Forelimb muscle (tissue), 1 donor: ENCODE data around the gene ARHGEF6. TPM values are rescaled to one million over a fixed set of nuclear protein-coding genes. Genes with fewer than 3 reads are reported as not detected.

Source experiments
- DNase-seq: peaks from one replicate; pipeline ENCODE4 v3.0.0-alpha.2; 2013; ENCODE audit warnings: low read depth
- polyA plus RNA-seq: library from polyadenylated mRNA; unstranded; fragments of 120-200 nt; gene quantifications from one replicate; pipeline ENCODE4 v1.2.1, GENCODE V29; 2013; ENCODE audit not compliant: insufficient read length

ARHGEF6 gene
- polyA plus RNA-seq, 1 donor, result 45.3 TPM

GRCh38 chrX:136646602-136647239, 134.0 kb downstream of the ARHGEF6 start:
- DNase-seq, result no peak

GRCh38 chrX:136643243-136643642, 137.5 kb downstream of the ARHGEF6 start:
- no peak for DNase-seq

DNA sequence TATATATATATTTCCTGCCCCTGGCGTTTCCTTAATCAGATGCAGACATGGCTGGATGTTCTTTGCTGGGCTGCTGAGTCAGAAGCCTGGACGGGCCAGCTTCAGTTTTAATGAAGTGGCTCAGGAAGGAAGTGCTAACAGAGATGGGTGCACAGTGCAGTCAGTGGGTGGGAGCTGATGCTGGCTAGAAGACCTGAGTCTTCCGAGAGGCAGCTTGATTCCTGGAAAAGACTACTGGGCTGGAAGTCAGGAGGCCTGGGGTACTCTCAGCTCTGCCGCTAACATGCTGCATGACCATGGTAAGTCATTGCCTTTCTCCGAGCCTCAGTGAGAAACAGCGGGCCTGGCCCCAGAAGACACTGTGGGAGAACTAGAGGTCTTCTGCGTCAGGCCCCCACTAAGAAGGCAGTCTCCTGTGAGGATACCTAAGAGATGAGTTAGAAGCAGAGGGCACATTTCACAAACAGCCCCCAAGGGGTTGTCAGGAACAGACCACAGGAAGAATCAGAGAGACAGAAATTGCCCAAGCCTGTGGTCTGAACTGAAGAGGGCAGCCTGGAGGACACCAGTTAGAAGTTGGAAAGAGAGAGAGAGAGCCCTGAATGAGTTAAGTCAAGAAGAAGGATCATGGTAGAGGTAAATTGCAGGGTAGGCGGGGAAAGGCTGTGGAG, 141.1 kb downstream of the ARHGEF6 start:
- no peak for DNase-seq

DNA sequence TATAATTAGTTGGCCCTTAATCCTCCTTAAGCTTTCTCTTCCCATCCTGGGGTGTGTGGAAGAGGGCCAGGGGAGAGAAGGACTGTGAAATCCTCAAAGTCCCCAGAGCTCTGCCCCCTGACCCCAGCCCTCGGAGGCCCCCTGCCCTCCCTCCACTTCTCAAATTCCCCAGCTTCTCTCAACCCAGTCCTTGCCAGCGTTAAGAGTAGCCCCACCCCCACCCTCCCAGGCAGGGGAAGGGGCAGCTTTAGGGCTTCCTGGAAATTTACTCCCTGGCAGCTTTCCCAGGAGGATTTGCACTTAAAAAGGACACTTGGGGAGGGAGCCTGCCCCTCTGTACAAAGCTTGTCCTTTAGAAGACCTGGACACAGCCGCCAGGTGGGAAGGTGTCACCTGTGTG, 144.6 kb downstream of the ARHGEF6 start:
- no peak for DNase-seq

- DNase-seq, result no peak
Measured at GRCh38 chrX:136635235-136635634, 145.5 kb downstream of the ARHGEF6 start.

- no peak for DNase-seq
Measured at GRCh38 chrX:136630881-136631280, 149.9 kb downstream of the ARHGEF6 start.

DNA sequence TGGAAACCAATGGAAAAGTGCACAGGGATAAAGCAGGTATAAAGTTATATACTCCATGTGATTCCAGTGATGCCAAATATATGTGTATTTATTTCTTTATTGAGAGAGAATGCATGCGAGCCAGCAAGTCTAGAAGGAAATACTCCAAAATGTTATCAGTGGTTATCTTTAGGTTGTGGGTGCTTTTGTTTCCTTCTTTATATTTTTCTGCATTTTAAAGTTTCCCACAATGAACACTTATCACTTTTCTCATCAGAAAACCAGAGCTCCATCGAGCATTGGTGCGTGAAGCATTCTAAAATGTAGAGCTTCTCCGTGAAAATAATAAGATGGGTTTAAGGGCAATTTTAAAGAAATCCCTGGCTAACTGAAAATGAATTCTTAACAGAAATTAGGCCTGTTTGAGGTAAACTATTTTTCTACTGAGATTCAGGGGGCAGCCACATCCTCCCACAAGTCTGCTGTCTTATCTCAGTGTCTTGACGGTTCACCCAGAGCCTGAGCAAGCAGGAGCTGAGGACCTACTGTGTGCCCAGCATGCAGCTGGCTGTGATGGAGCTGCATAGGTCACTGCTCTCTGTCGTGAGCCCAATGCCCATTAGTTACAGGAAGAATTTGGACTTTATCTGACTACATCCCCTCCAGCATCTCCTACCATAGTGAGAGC, 151.5 kb downstream of the ARHGEF6 start:
- DNase-seq, result no peak

GRCh38 chrX:136627409-136627808, 153.3 kb downstream of the ARHGEF6 start:
- DNase-seq, result no peak

DNA sequence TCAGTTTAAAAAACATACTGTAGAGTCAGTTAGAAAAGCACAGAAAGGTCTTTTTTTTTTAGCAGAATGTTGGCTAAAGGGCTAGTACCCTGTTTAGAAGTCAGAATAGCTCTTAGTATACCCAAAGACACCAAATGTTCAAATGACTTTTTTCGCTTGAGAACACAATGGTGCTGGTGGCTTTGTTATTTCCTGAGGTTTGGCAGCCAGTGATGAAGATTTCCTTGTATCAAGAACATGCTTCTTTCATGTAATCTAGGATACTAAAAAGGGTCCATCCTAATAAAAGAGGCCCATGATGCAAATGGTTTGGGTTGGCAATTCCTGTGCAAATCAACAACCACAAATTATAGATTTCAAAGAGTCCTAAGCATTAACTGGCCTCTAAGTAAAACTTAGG, 153.8 kb downstream of the ARHGEF6 start:
- DNase-seq, result no peak

DNA sequence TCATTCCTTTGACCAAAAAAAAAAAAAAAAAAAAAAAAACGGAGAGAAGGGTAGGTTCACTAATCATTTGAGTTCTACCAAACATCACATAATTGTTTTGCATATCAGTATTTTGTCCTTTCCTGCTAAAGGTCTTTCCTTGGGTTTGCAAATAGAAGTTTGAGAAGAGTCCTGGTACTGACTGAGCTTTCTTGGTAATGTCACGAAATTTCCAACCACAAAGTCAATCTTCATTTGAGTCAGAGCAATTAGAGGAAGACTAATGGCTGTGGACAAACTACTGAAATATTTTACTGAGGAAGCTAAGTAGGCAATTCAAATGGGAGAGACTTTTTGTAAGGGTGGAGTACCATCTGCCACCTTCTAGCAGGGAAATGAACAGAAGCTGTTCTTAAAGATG, 154.5 kb downstream of the ARHGEF6 start:
- no peak for DNase-seq

- DNase-seq, result no peak
Measured at GRCh38 chrX:136625246-136625645, 155.5 kb downstream of the ARHGEF6 start.

- no peak for DNase-seq
Measured at GRCh38 chrX:136623396-136623795, 157.3 kb downstream of the ARHGEF6 start.

- DNase-seq, result no peak
Measured at GRCh38 chrX:136622568-136622967, 158.2 kb downstream of the ARHGEF6 start.

DNA sequence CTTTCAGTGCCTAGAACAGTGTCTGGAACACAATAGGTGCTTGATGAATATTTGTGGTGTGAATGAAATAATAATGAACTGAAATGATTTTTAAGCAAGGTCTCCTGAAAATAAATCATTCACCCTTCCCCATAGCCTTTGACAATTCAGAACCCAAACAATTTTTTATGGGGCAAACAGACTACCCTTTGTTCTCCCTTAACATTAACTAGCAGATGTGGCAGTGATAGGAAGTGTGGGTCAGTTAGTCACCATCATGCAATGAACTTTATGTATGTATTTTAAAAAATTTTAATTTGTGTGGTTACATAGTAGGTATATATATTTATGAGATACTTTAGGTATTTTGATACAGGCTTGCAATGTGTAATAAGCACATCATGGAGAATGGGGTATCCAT, 160.0 kb downstream of the ARHGEF6 start:
- DNase-seq, result no peak

DNA sequence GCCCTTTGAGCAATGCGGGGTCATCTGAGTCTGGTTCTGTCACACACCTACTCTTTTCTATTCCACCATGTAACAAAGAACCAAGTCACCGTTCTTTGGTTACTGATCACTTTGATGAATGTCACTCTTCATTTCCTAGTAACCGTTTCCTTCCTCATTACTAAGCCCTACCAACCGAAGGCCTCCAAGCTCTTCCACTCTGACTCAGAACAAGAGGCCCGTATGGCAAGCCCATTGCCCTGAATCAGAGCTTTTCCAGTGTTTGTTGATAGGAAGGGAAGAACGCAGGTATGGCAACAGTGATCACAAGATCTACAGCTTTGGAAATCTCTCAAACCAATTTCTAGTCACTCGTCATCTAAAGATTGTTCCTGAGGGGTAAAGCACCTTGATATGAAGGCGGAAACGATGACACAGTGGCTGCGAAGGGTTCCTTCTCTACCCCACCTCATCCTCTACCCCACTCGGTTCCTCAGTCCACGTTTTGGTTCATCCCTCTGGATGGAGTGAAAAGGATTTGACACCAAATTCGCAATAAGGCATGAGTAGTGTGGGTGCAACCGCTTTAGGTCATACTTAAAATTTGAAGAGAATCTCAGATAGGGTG, 160.7 kb downstream of the ARHGEF6 start:
- no peak for DNase-seq

DNA sequence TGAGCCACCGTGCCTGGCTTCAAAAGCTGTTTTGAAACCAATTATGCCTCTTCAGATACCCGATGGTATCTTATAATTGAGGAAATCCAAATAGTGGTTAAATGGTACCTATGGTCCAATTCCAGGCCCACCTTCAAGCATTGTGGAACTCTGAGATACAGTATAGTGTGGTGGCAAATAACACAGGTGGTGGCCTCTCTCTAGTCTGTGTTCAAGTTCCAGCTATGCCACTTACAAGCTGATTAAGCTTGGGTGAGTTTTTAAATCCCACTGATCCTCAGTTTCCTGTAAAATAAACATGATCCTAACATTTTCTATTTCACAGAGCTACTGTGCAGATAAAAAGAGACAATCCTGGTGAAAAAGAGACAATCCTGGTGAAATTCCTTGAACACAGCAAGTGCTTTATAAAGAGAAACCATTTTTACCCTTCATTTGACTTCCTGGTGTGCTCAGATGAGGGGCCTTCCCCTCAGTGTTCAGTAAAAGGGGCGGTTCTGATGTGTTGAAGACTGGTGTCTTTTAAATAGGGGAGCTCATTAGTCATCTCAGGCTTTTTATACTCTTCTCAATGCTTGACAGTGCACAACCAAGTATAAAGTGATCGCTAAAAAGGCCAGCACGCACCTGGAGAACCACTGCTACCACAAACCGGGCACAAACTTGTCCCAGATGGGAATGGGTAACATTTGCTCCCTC, 163.6 kb downstream of the ARHGEF6 start:
- DNase-seq, result no peak

Other genes with a start within 250 kb of the ARHGEF6 start
- gene VGLL1, start 248.7 kb downstream of the ARHGEF6 start, polyA plus RNA-seq, result not detected
- not detected for gene CD40LG, start 132.8 kb downstream of the ARHGEF6 start, polyA plus RNA-seq
- 194 TPM for gene RBMX, start 99.8 kb upstream of the ARHGEF6 start, polyA plus RNA-seq